Measurements from ENCODE around the gene VPS37D.

DNA sequence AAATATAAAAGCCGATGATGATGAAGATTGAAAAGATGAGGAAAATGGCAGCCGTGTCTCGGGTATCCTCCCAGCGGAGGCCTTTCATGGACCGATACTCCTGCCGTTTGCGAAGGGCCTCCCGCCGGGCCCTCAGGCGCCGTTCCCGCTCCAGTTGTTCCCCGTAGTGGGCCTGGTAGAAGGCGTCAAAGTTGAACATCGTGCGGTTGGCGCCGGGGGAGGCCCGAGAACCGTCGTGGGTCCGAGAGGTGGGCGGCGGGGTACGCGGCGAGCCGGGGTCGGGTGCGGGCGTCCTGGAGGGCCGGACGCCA, 15.1 kb downstream of the VPS37D start:
- no peak for TF ChIP-seq MXI1 (conservative IDR thresholded peaks at IDR 0.05; ENCODE audit: poor library complexity, severe bottlenecking)
- no peak for TF ChIP-seq EZH2 (IDR thresholded peaks at IDR 0.05; ENCODE audit: borderline replicate concordance, insufficient read depth, low read length, poor library complexity, severe bottlenecking)
- TF ChIP-seq, protein P1, sequence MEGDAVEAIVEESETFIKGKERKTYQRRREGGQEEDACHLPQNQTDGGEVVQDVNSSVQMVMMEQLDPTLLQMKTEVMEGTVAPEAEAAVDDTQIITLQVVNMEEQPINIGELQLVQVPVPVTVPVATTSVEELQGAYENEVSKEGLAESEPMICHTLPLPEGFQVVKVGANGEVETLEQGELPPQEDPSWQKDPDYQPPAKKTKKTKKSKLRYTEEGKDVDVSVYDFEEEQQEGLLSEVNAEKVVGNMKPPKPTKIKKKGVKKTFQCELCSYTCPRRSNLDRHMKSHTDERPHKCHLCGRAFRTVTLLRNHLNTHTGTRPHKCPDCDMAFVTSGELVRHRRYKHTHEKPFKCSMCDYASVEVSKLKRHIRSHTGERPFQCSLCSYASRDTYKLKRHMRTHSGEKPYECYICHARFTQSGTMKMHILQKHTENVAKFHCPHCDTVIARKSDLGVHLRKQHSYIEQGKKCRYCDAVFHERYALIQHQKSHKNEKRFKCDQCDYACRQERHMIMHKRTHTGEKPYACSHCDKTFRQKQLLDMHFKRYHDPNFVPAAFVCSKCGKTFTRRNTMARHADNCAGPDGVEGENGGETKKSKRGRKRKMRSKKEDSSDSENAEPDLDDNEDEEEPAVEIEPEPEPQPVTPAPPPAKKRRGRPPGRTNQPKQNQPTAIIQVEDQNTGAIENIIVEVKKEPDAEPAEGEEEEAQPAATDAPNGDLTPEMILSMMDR (IDR thresholded peaks at IDR 0.05; ENCODE audit: poor library complexity, severe bottlenecking) = no peak
- no peak for TF ChIP-seq POLR2AphosphoS5 (IDR thresholded peaks at IDR 0.05)
